RWPE2 (cell line): ENCODE results near the gene THUMPD2.

Experiments used
- ATAC-seq: fragments of 200-7000 bp; cut with Tn5 transposase; 3 replicates; pipeline ENCODE4 v1.9.1; 2021; ENCODE audit warnings: low read depth
- DNase-seq: peaks from one replicate; pipeline ENCODE4 v3.0.0-alpha.2; 2020; ENCODE audit warnings: low spot score
- H3K27ac ChIP-seq: fragments of 450-650 bp; 2 replicates; pipeline ENCODE4 v1.5.1; 2017; ENCODE audit warnings: mild to moderate bottlenecking; ENCODE audit not compliant: poor library complexity, severe bottlenecking
- H3K27me3 ChIP-seq: fragments of 250-450 bp; sonication (Bioruptor Pico); 2 replicates; pipeline ENCODE4 v1.5.1; 2021; ENCODE audit warnings: mild to moderate bottlenecking, moderate library complexity; ENCODE audit not compliant: insufficient read depth, poor library complexity, severe bottlenecking
- H3K36me3 ChIP-seq: fragments of 250-450 bp; sonication (Bioruptor Pico); 2 replicates; pipeline ENCODE4 v1.5.1; 2020; ENCODE audit warnings: low read depth, mild to moderate bottlenecking, moderate library complexity
- H3K4me1 ChIP-seq: fragments of 250-450 bp; sonication (Bioruptor Pico); 2 replicates; pipeline ENCODE4 v1.5.1; 2021; ENCODE audit warnings: mild to moderate bottlenecking, moderate library complexity; ENCODE audit not compliant: insufficient read depth, poor library complexity, severe bottlenecking
- H3K4me3 ChIP-seq: fragments of 250-450 bp; sonication (Bioruptor Pico); 2 replicates; pipeline ENCODE4 v1.5.1; 2021; ENCODE audit warnings: mild to moderate bottlenecking, moderate library complexity; ENCODE audit not compliant: severe bottlenecking
- H3K9me3 ChIP-seq: fragments of 250-450 bp; sonication (Bioruptor Pico); 2 replicates; pipeline ENCODE4 v1.5.1; 2021; ENCODE audit warnings: mild to moderate bottlenecking, moderate library complexity; ENCODE audit not compliant: severe bottlenecking
- TF ChIP-seq, protein P1 (sequence below): fragments of 450-650 bp; IDR thresholded peaks from one replicate; pipeline ENCODE4 v1.5.1; 2017; ENCODE audit warnings: mild to moderate bottlenecking, moderate library complexity; ENCODE audit not compliant: poor library complexity, severe bottlenecking

The THUMPD2 gene

DNA sequence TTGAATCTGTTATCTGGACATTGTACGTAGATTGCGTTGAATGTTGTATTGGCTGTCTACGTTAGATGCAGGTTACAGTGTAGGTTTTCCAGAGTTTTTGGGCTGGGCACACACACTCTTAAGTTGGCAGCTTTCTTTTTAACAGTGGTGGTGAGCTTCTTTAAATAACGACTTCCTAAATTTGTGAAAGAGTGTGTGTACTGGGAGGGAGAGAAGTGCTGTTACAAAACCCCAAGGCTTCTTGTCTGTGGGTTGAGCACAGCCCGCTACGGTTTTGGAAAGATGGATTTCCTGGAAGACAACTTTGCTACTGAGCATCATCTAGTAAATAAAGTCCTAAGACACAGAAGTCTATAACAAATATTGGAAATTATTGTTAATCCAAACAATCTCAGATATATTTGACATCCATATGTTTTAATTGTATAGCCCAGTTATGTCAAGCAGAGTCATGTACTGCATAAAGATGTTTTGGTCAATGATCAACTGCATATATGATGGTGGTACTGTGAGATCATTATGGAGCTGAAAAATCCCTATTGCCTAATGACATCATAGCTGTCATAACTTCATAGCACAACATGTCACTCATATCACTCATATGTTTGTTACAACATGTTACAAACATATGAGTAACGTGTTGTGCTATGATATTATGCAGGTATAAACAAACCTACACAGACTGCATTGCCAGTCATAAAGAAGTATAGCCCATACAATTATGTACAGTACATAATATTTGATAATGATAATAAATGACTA lies 7.9 kb upstream of the THUMPD2 start:
- no peak for DNase-seq
- no peaks in the 10 kb centered on the region for H3K27me3 ChIP-seq

GRCh38 chr2:39782591-39782990 lies 3.5 kb upstream of the THUMPD2 start:
- no peak for ATAC-seq
- H3K4me1 ChIP-seq = peaks cover 5% of the 10 kb centered on the region
- H3K27me3 ChIP-seq = no peaks in the 10 kb centered on the region
- H3K27ac ChIP-seq = no peak overlapping the region
- H3K4me3 ChIP-seq = no peak overlapping the region
- DNase-seq = no peak
- H3K9me3 ChIP-seq = no peaks in the 10 kb centered on the region
- no peaks in the 10 kb centered on the region for H3K36me3 ChIP-seq
- TF ChIP-seq, protein P1, sequence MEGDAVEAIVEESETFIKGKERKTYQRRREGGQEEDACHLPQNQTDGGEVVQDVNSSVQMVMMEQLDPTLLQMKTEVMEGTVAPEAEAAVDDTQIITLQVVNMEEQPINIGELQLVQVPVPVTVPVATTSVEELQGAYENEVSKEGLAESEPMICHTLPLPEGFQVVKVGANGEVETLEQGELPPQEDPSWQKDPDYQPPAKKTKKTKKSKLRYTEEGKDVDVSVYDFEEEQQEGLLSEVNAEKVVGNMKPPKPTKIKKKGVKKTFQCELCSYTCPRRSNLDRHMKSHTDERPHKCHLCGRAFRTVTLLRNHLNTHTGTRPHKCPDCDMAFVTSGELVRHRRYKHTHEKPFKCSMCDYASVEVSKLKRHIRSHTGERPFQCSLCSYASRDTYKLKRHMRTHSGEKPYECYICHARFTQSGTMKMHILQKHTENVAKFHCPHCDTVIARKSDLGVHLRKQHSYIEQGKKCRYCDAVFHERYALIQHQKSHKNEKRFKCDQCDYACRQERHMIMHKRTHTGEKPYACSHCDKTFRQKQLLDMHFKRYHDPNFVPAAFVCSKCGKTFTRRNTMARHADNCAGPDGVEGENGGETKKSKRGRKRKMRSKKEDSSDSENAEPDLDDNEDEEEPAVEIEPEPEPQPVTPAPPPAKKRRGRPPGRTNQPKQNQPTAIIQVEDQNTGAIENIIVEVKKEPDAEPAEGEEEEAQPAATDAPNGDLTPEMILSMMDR = no peak

More for the DNA sequence above, 7.9 kb upstream of the THUMPD2 start:
- Histone ChIP-seq H3K9me3 (no peaks in the 10 kb centered on the region), H3K27ac (no peak overlapping the region), H3K4me3 (no peak overlapping the region), H3K4me1 (peaks cover 5% of the 10 kb centered on the region), H3K36me3 (no peaks in the 10 kb centered on the region)
- TF ChIP-seq, protein P1 = no peak
- no peak for ATAC-seq

DNA sequence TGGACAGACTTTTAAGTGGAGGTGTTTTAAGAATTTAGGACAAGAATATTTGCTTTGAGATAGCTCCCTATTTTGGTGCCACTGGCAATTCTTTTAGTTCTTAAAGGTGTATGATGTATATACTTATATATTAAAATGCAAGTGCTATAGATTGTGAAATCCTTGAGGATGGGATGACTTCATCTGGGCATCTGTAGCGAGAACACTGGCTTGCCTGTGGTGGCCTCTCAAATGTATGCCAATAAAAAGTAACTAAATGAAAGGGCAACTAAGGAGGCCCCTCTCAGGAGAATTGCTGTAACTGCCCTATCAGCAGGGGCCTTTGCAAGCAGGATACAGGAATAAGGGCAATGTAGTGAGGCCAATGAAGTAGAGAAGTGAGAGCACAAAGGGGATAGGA lies 2.6 kb upstream of the THUMPD2 start:
- H3K9me3 ChIP-seq = no peaks in the 10 kb centered on the region
- TF ChIP-seq, protein P1 = no peak
- no peak overlapping the region for H3K4me3 ChIP-seq
- ATAC-seq (no peak), DNase-seq (no peak)
- H3K27ac ChIP-seq = no peak overlapping the region
- H3K4me1 ChIP-seq = peaks cover 13% of the 10 kb centered on the region
- H3K36me3 ChIP-seq = peaks cover 3% of the 10 kb centered on the region
- H3K27me3 ChIP-seq = no peaks in the 10 kb centered on the region

DNA sequence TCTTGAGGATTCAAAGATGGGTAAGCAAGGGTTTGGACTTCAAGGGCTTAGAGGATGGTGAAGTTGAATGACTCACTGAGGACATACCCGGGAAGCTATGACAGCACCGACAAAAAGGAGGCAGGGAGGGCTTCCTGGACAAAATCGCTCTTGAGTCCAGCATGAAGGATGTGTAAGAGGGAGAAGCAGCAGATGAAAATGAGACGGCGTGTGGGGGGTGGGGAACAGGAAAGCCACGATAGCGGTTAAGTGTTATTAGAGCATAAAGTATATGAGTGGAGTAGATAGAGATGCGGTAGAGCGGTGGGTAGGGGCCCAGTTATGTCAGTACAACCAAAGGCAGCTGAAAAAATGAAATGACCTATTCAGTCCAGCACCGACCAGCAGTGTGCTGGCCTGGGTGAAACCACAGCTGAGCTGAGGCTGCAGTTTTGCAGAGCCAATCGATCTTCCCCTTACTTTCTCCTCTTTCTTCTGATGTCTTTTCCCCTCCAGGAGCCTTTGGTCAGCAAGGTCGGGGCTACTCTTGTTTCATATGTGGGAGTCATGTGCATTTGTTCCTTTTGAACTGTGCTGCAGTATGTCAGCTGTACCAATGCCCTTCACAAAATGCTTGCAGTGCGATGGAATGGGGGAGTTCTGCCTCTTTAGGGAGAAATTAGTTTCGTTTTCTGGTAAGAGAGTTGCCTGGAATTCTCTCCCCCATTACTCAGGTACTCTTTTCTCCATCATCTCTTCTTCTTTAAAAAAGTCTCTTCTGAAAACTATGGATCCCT lies 2.0 kb upstream of the THUMPD2 start:
- no peak for ATAC-seq
- no peaks in the 10 kb centered on the region for H3K9me3 ChIP-seq
- no peak overlapping the region for H3K27ac ChIP-seq
- no peak for DNase-seq
- peaks cover 10% of the 10 kb centered on the region for H3K36me3 ChIP-seq
- no peak overlapping the region for H3K4me3 ChIP-seq
- no peaks in the 10 kb centered on the region for H3K27me3 ChIP-seq
- peaks cover 14% of the 10 kb centered on the region for H3K4me1 ChIP-seq
- TF ChIP-seq, protein P1 = no peak
